ENCODE results near the gene CSH2. TPM values are rescaled to one million over a fixed set of nuclear protein-coding genes. Genes with fewer than 3 reads are reported as not detected.

Gene CSH2
- total and polyA plus RNA-seq, 9 of the 15 experiments (the other 6 are each of a cell fraction or from before 2014, with no cell fraction given), result not detected

DNA sequence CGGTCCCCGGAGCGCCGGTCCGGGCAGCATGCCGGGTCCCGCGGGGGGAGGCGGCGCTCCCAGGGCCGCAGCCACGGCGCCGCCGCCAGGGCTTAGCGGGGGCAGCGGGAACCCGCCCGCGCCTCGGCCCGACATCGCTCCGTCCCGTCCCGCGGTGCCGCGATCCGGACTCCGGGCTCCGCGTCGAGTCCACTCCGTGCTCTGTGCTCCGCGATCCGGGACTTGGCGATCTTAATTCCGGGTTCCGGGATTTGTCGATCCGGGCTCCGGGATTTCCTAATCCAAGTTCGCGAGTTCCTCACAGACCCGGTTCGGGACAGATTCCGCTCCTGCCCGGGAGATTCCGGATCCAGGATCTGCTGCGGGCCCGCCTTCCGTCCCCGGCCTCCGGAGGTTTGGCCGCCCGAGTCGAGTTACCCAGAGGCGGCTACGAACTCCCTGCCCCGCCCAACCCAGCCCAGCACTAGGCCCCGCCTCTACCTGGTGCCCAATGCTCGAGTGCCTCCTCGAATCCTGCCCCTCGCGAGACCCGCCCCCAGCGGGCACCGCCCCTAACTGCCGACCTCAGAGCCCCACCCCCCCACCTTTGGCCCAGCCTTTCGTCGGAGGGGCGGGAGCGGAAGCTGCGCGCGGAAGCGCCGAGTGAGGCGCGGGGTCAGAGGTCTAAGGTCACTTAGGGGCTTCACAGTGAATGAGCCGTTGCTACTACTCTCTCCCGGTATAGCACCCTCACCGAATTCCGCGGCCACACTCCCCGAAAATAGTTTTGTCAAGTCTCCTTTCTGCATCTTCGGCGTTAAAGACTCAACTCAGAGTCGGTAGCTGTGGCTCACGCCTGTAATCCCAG lies 30.7 kb downstream of the CSH2 start, which contains the start of gene SMARCD2 (continued):
- TF ChIP-seq CBX5 (IDR thresholded peaks at IDR 0.05; ENCODE audit: borderline replicate concordance, low read depth) (0 out of 2 replicates have a peak, but pooled peaks have one; percentile 70), ZFP30 (CRISPR knock-in tag; IDR thresholded peaks at IDR 0.05; ENCODE audit: borderline replicate concordance) (no peak), GTF2F1 (IDR thresholded peaks at IDR 0.05; ENCODE audit: low read depth, low read length) (peak; percentile 27; the same call in 1 of the 2 replicates), NCOA6 (IDR thresholded peaks at IDR 0.05) (peak; percentile 76), ZNF324 (CRISPR knock-in tag; IDR thresholded peaks at IDR 0.05) (0 out of 2 replicates have a peak, but pooled peaks have one; percentile 7), EP300 (IDR thresholded peaks at IDR 0.05; ENCODE audit: low read length) (peak; percentile 72), RBFOX2 (IDR thresholded peaks at IDR 0.05; ENCODE audit: low read depth, low read length) (peak; percentile 83), KLF10 (CRISPR knock-in tag; IDR thresholded peaks at IDR 0.05) (no peak), ZNF76 (CRISPR knock-in tag; IDR thresholded peaks at IDR 0.05; ENCODE audit: borderline replicate concordance) (peak; percentile 91), KLF1 (tag; IDR thresholded peaks at IDR 0.05) (peak; percentile 32; the same call in 1 of the 2 replicates), ZNF75A (CRISPR knock-in tag; IDR thresholded peaks at IDR 0.05) (no peak), CCAR2 (IDR thresholded peaks at IDR 0.05; ENCODE audit: low read depth, low read length) (0 out of 2 replicates have a peak, but pooled peaks have one; percentile 73), CBX3 (IDR thresholded peaks at IDR 0.05; ENCODE audit: borderline replicate concordance in 1 of 2, low read length in 2 of 2) (peak in 1 of 2 experiments; percentile 90; a peak in 2 of 3 replicates), YY1 (IDR thresholded peaks at IDR 0.05; ENCODE audit: borderline replicate concordance in 1 of 3, control insufficient read depth in 1 of 3, extremely low read depth in 1 of 3, insufficient read depth in 3 of 3, insufficient read length in 1 of 3, insufficient replicate concordance in 2 of 3, low read depth in 1 of 3, low read length in 2 of 3) (peak in 2 of 3 experiments; percentile 88 to 90), SP2 (IDR thresholded peaks at IDR 0.05; ENCODE audit: extremely low read depth, low read depth, low read length, poor library complexity, severe bottlenecking) (no peak), KLF13 (tag; IDR thresholded peaks at IDR 0.05; ENCODE audit: borderline replicate concordance, low read depth) (peak; percentile 72; the same call in 1 of the 2 replicates)
- TF ChIP-seq, protein P1, sequence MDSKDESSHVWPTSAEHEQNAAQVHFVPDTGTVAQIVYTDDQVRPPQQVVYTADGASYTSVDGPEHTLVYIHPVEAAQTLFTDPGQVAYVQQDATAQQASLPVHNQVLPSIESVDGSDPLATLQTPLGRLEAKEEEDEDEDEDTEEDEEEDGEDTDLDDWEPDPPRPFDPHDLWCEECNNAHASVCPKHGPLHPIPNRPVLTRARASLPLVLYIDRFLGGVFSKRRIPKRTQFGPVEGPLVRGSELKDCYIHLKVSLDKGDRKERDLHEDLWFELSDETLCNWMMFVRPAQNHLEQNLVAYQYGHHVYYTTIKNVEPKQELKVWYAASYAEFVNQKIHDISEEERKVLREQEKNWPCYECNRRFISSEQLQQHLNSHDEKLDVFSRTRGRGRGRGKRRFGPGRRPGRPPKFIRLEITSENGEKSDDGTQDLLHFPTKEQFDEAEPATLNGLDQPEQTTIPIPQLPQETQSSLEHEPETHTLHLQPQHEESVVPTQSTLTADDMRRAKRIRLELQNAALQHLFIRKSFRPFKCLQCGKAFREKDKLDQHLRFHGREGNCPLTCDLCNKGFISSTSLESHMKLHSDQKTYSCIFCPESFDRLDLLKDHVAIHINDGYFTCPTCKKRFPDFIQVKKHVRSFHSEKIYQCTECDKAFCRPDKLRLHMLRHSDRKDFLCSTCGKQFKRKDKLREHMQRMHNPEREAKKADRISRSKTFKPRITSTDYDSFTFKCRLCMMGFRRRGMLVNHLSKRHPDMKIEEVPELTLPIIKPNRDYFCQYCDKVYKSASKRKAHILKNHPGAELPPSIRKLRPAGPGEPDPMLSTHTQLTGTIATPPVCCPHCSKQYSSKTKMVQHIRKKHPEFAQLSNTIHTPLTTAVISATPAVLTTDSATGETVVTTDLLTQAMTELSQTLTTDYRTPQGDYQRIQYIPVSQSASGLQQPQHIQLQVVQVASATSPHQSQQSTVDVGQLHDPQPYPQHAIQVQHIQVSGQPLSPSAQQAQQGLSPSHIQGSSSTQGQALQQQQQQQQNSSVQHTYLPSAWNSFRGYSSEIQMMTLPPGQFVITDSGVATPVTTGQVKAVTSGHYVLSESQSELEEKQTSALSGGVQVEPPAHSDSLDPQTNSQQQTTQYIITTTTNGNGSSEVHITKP (IDR thresholded peaks at IDR 0.05; ENCODE audit: partially characterized antibody), result peak; percentile 71
- TF ChIP-seq, protein P2, sequence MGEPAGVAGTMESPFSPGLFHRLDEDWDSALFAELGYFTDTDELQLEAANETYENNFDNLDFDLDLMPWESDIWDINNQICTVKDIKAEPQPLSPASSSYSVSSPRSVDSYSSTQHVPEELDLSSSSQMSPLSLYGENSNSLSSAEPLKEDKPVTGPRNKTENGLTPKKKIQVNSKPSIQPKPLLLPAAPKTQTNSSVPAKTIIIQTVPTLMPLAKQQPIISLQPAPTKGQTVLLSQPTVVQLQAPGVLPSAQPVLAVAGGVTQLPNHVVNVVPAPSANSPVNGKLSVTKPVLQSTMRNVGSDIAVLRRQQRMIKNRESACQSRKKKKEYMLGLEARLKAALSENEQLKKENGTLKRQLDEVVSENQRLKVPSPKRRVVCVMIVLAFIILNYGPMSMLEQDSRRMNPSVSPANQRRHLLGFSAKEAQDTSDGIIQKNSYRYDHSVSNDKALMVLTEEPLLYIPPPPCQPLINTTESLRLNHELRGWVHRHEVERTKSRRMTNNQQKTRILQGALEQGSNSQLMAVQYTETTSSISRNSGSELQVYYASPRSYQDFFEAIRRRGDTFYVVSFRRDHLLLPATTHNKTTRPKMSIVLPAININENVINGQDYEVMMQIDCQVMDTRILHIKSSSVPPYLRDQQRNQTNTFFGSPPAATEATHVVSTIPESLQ (CRISPR knock-in tag; IDR thresholded peaks at IDR 0.05), result peak; percentile 39; the same call in 1 of the 2 replicates
- TF ChIP-seq, protein P3, sequence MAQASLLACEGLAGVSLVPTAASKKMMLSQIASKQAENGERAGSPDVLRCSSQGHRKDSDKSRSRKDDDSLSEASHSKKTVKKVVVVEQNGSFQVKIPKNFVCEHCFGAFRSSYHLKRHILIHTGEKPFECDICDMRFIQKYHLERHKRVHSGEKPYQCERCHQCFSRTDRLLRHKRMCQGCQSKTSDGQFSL (CRISPR knock-in tag; IDR thresholded peaks at IDR 0.05), result peak; percentile 71
- TF ChIP-seq, protein P3 (tag; IDR thresholded peaks at IDR 0.05), result peak in 1 of 2 experiments; percentile 56; a peak in 1 of 4 replicates

Measured in K562 (cell line).